Fibroblast of peridontal ligament (primary cell): ENCODE results near the gene PRPF40B.
"Not testable (repeated sequence)": the region's sequence is repeated elsewhere in the genome, so short reads cannot be mapped to it uniquely, and the experiment has no call there.

Experiments
- DNase-seq: peaks from one replicate; pipeline ENCODE4 v3.0.0-alpha.2; 2010; ENCODE audit errors: extremely low read depth

The PRPF40B gene

DNA sequence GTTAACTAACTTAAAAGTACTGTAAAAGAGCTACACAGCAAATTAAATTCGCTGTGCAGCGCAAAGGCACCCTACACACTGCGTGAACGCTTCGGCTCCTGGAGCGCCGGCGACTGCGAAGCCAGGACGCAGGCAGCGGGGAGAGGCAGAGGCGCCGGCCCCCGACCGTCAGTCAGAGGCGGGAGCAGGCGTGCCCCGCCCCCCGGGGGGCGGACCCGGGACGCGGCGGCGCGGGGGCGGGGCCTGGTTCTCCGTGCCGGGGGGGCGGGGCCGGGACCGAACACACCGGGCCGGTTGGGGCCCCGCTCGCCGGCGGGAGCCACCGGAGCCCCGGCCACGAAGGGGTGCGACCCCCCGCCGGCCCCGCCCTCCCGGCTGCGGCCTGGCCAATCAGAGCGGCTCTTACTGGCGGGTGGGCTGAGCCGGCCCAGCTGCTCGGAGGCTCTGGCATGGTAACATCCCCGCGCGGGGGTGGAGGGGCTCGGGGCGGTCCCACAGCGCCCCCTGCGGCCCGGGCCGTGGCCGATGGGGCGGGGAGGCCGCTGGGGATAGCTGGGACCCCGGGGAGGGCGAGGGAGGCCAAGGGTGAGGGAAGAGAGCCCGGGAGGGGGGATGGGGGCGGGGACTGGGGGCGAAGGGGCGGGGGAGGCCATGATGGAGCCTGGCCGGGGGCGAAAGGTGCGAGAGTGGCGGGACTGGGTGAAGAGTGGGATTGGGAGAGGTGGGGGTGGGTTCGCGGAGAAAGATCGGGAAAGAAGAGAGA lies at the start of gene PRPF40B:
Gene PRPF40B, plus strand, starts transcription at position 420 of the 763 bp plus-strand sequence. Its CDS starts 30 bp downstream, at position 450.
- DNase-seq, result peak; percentile 65

DNA sequence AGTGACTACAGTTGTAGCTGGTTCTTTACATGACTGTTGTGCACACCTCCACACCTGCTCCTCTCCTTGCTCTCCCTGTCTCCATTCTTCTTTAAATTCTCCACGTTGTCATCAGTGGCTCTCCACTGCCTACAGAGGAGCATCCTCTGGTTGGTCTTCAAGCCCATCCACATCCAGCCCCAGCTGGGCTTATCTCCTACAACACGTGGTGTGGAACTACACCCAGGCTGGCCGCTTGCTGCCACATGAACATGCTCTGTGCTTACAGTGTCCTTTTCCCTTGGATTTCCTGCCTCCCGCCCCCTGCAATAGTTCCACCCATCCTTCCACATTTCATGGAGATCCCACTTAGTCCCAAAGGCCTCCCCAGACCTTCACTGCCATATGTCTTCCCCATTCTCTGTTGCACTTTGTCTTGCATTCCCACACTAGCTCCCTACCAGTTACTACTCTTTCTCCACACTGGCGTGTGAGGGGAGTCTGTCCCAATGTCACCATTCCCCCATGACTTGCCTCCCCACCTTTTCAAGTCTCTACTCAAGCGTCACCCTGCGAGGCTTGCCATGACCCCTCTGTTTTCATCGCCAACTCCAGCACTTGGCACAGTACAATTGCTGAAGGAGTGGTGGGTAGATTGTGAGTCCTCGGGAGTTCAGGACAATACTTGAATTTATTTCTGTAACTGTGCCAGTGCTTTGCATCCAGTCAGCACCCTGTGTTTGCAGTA lies 45.6 kb upstream of the PRPF40B start:
- no peak for DNase-seq

DNA sequence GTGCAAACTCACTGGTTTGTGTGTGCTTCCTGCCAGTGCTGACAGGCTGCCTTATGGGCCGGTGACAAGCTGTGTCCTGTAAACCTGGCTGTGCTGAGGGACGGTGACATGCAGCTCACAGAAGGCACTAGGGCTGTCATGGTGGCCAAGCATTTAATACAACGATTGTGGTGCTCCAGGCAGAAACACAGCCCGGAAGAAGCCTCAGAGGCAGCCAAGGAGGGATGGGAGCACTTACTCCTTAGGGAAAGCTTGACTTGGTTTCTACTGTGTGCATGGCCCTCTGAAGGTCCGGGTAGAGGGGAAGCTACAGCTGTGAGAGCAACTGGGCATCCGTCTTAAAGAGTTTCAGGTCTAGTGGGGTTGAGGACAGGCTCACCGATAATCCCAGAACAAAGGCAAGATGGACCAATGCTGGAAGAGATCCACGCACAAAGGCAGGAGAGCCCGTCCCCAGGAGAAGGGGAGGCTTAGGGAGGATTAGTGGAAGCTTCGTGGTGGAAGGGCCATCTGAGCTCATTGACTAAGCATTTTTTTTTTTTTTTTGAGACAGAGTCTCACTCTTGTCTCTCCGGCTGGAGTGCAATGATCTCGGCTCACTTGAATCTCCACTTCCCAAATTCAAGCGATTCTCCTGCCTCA lies 44.8 kb upstream of the PRPF40B start:
- DNase-seq, result no peak

DNA sequence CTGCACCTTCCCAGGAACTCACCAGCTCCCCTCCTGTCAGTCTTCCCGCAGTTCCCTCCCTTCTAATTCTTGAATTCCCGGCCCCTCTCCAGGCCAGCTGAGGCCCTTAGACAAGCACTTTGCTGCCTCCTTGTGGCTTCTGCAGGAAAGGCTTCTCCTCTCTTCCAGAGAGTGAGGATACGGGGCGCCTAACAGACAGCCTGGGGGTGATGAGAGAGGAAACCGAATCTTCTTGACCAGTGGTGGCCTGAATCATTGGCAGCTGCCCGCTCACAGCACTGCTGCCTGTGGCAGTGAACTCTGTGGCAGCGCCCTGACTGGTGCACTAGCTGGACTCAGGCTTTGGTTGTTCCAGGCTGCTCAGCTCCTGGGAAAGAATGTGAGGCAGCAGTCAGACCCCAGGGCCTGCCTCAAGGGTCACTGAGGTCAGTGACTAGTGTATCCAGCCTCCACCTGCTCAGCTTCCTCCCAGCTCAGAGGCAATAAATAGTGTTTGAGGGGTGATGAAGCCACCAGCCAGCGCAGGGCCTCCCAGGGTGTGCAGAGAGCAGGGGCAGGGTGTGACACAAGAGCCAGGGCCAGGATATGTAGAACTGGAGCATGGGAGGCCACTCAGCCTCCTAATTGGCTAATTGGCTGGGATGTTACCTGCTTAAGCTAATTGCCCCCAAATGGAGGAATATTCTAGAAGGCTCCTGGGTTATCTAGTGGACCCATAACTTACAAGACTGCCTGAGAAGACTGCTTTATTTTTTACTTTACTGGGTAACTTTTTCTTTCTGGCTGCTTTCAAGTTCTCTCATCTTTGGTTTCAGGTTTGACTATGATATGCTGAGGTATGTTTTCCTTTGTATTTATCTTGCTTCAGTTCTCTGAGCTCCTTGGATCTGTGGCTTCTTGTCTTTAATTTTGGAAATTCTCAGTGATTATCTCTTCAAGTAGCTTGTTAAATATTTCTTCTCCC lies 42.5 kb upstream of the PRPF40B start:
- DNase-seq, result peak; percentile 73

DNA sequence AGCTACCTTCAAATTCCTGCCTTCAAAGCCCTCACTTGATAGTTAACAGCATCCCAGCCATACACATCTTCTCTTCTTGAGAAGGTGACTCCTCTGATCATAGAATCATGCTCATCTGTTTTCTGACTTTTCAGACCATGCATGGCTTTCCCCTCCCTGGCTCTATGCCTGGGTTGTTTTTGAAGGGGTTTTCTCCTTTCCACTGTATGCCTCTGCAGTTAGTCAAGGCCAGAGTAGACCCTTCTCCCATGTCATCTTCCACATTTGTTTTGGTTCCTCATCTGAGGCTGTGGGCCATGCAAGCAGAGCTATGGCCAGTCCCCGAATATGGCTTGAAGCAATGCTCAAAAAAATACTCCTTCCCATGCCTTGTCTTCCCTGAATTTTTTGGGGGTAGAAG lies 41.2 kb upstream of the PRPF40B start:
- no peak for DNase-seq

DNA sequence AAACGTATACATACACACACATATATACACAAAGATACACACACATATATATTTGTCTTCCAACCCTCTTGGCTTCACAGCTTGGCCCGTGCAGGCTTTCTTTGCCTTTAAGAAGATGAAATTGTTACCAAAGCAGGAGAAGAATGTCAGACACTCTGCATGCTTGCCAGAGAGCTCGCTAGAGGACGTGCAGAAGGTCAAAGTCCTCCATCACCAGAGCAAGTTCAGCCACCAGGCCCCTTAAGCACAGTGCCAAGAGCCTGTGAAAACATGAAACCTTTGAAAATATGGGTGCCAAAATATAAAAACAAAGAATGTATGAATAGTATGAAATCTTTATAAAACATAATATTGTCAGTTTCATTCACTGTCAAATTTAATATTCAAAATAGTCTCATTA lies 40.5 kb upstream of the PRPF40B start:
- peak; percentile 25 for DNase-seq

DNA sequence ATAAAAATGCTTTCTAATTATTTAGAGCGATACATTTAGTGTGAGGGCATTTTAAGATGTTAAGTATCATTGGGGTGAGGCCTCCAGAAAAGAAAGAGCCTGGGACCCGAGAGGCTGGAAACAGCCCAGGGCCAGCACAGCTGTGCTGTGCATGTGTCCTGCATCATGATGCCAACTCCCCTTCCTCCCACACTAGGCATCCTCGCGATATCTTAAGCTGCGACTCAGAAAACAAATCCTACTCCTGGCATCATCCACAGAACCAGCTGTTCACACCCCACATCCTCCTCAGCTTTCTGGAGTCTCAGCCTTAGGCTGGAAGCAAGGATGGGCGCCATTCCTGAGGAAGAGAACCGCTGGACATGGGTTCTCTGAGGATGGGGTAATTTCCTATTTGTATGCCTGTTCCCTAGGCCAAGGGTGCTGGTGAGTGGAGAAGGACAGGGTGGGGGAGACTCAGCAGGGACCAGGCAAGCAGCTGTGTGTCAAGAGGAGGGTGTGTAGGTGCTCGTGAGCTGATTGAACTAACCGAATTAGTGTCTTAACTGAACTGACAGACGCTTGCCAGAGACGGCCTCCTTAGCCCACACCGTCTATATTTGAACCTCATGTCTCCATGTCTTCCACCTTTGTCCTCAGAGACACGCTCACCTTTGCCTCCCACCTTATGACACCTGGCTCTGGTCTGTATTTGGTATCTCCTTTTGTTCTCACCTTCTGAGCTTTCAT lies 39.8 kb upstream of the PRPF40B start:
- DNase-seq, result peak; percentile 17

DNA sequence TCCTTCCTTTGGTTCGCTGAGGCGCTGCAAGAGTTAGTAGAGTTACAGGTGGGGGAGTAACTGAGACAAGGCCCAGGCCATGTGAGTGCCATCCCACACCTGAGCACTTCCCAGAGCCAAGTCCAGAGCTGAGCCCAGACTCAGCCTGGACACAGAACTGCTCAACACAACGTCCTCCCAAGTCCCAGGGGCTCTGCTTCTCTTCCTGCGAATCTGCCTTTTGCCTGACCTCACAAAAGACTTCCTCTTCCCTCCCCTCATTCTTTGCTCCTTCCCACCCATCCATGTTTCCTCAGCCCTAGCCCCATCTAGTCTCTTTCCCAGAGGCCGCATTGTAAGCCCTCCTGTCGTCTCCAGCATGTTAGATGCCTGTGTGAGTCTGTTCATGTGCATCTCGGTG lies 38.8 kb upstream of the PRPF40B start:
- DNase-seq, result no peak

DNA sequence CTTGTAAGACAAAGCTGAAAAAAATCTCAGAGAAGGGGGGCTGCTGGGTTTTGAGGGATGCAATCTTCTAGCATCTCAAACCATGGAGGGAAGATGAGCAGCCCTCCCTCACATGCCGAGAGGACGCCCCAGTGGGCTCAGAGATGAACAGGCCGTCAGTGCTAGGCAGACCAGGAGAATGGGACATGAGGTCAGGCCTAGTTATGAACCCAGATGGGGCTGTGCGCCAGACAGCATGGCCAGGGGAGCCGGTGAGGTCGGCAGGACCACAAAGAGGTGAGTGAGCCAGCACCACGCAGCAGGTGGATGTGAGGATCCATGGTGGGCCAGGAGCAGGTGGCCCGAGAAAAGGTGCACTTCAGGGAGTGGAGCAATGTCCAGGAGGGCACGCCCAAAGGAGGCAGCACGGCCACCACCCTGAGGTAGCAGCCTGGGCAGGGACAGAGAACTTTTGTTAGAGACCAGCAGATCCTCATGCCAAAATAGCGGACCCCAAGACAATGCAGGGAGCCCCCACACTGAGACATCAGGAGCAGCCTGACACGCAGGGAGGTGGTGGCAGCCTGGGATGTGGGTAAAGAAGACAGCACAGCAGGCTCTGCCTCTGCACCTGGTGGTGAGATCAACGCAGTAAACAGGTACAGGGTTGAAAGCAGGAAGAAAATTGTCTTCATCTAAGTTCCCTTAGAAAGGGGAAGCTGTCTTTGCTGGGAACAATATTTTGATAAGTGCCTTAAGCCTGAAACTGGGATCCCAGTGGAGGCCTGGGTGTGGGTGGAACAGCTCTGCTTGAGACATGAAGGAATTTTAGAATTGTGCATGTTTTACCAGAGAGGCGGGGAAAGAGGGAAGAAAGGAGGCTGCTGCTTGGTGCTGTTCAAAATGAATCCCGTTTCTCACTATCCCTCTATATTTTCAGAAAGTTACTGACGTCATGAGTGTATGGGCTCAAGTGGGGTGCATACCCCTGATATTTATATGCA lies 37.6 kb upstream of the PRPF40B start:
- no peak for DNase-seq

DNA sequence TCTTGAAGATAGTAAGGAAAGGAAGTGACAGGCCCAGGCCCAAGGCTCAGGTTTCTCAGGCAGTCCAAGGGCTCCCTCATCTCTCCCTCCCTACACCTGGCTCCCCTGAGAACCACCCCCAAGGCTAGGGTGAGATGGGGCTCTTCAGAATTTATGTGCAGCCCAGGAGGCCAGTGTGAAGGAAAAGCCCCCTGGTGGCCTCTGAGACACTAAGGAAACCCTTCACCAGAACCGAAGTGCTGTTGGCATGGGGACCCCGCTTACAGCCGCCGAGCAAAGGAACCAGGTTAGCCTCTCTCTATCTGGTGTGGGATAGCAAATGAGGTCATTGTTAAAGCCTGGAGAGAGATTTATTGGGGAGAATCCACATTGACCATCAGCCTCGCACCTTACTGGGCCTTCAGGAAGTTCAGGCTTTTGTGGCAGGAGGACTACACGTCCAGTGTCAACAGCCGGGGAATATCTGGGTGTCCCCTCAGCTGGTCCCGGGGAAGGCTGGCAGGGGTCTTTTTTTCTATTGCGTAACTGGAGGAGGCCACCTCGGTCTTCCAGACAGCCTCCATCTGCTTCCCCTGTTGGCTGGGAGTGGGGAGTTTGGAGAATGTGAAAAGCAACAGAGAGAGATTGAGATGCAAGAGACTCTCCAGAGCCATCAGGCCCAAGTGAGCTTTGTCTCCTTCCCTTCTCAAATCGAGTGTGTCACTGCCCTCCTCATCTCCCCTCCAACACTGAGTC lies 36.0 kb upstream of the PRPF40B start:
- no peak for DNase-seq

DNA sequence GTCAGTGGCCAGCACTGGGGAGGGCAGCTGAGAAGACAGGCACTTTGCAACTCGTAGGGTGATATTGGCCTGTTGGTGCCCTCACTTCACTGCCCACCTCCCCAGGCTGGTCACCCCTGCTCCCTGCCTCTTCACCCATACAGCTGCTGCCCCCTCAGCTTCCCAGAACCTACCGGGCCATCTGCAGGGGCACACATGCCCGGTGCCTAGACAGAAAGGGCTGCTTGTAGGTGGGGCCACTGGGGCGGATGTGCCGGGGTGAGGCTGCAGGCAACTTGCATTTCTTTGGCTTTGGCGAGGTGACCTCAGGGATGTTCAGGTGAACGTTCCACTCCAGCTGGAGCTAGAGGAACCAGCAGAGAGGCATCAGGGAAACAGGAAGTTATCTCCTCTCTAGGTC lies 35.1 kb upstream of the PRPF40B start:
- no peak for DNase-seq

DNA sequence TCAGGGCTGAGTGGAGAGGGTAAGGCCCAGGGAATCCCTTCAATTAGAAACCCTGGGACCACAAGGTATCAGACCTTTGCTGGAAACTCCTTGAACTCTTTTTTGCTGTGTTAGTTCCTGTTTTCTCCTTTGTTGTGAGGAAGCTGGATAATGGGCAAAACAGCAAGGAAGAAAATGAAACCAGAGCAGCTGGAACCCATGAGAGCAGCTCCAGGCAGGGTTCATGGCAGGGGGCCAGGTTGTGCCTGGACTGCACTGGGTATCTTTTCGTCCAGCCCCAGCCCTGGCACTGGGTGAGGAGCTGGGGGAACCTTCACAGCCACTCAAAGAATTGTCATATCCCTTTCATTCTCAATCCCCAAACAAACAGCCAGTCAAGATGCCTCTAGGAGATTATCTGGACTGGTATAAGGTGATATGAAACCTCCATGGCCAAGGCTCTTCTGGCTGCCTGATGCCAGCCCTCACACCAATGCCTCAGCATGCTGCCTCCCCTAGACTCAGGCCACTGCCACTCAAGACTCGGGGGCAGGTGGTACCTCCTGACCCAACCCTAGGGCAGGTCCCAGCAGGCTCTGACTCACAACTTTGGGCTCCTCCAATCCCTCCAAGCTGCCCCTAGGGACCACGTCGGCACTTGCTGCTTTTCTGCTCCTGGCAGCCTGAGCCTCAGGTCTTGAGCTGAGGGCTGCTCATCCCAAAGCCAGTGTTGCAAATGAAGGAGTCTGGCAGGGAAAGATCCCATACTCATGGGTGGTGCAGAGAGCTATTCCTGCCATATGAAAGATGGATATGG lies 34.4 kb upstream of the PRPF40B start:
- peak; percentile 11 for DNase-seq

DNA sequence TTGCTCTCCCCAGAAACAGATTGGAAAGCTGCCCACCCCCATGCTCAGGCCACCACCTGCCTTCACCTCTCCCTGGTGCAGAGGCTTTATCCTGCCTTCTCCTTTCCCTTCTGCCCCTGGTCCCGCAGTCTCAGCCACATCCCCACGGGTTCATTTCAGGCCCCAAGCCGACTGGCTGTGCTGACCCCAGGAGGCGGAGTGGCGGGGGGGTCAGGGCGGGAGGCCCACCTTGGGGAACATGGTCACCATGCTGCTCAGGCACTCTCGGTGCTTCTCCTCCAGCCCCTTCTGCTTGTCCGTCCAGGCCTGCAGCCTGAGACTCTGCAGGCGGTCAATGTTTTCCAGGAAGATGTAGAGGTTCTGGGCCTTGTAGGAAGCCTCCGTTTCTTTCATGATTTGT lies 24.8 kb upstream of the PRPF40B start:
- DNase-seq, result no peak

DNA sequence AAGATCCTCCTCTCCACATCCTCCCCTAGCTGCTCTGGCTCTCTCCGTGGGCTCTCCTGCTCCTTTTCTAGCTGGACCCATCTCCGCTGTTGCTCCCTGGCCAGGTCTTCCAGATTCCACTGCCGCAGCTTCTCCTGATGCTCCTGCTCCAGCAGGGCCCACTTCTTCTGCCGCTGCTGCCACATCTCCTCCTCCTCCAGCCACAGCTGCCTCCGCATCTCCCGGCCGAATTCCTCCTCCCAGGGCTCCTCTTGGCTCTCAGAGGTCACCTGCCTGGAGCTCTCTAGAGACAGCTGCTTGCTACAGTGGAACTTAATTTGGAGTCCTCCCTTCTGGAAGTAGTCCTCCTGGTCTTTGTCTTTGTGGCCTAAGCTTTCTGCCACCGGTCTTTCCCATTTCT lies 23.4 kb upstream of the PRPF40B start:
- no peak for DNase-seq

DNA sequence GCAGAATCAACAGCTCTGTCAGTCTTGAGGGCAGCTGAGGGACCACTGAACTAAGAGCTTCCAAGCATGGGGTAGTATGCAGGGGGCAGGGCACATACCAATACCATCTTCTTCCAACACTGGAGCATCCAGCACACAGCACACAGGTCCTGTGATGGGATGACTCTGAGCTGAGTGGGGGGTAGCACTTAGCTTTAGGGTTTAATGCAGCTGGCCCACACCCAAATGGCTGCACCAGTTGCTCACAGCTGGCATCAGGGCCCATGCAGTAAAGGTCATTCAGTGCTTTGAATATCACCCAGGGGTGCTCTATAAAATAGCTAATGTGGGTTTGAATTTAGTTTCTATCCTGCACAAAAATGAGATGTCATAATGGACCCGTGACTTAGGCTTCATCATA lies 19.6 kb upstream of the PRPF40B start:
- no peak for DNase-seq

DNA sequence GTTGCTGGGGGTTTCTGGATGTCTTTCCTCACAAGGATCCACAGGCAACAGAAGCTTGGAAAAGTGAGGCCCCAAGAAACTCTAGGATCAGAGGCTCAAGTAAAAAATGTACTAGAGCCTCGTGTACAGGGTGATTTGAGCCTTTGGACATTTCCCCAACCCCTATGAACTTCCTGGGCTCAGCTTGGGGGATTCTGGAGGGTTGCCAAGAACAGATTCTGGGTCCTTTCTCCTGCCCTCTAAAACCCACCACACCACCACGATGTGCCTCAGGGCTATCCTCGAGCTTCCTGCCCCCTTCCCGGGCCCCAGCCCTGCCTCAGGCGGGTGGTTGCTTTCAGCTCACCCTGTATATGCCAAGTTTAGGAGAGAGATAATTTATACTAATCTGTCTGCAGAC lies 18.5 kb upstream of the PRPF40B start:
- DNase-seq, result no peak

DNA sequence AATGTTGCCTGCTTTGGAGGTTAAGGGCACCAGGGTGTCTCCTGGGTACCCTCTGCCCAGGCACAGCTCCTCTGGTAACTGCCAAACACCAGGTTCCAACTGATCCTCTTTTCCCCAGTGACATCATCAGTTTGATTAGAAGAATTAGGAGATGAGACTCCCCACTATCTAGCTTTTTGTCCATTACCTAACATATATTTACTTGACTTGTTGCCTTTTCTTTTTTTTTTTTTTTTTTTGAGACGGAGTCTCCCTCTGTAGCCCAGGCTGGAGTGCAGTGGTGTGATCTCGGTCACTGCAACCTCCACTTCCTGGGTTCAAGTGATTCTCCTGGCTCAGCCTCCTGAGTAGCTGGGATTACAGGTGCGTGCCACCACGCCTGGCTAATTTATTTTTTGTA lies 17.8 kb upstream of the PRPF40B start, which contains the start of gene FAM186B:
Gene FAM186B, minus strand, starts transcription at position 101 of the 400 bp plus-strand sequence. CDS start 162 bp downstream, outside the sequence.
- not testable (repeated sequence) for DNase-seq
